NCI-H187 treated with DMSO at 0.1 percent for 48 hours (cell line): Measurements from ENCODE around the gene SLC20A1.
"Not testable (repeated sequence)": the region's sequence is repeated elsewhere in the genome, so short reads cannot be mapped to it uniquely, and the experiment has no call there.

Experiments
- DNase-seq: peaks from one replicate; lab custom pipeline; 2025; lab: John Stamatoyannopoulos, UW

The SLC20A1 gene

GRCh38 chr2:112683550-112684414 lies 38.0 kb downstream of the SLC20A1 start:
- no peak for DNase-seq

GRCh38 chr2:112684415-112684775 lies 38.7 kb downstream of the SLC20A1 start:
- DNase-seq = no peak

- no peak for DNase-seq
Measured at GRCh38 chr2:112685271-112685884, 39.6 kb downstream of the SLC20A1 start.

- no peak for DNase-seq
Measured at GRCh38 chr2:112686348-112687217, 40.8 kb downstream of the SLC20A1 start.

GRCh38 chr2:112687522-112687921 lies 41.8 kb downstream of the SLC20A1 start:
- DNase-seq = no peak

- DNase-seq = no peak
Measured at GRCh38 chr2:112688086-112688880, 42.5 kb downstream of the SLC20A1 start.

GRCh38 chr2:112690853-112691401 lies 45.2 kb downstream of the SLC20A1 start:
- no peak for DNase-seq

GRCh38 chr2:112691881-112692281 lies 46.1 kb downstream of the SLC20A1 start:
- no peak for DNase-seq

GRCh38 chr2:112692495-112692911 lies 46.8 kb downstream of the SLC20A1 start:
- DNase-seq = no peak

GRCh38 chr2:112692918-112693317 lies 47.2 kb downstream of the SLC20A1 start:
- no peak for DNase-seq

- no peak for DNase-seq
Measured at GRCh38 chr2:112693596-112693995, 47.9 kb downstream of the SLC20A1 start.

GRCh38 chr2:112694182-112694581 lies 48.4 kb downstream of the SLC20A1 start:
- DNase-seq = no peak

- DNase-seq = no peak
Measured at GRCh38 chr2:112698834-112699515, 53.2 kb downstream of the SLC20A1 start.

GRCh38 chr2:112699984-112700667 lies 54.4 kb downstream of the SLC20A1 start:
- no peak for DNase-seq

- DNase-seq = no peak
Measured at GRCh38 chr2:112701052-112701451, 55.3 kb downstream of the SLC20A1 start.

GRCh38 chr2:112703684-112704083 lies 57.9 kb downstream of the SLC20A1 start:
- DNase-seq = no peak

GRCh38 chr2:112705575-112705974 lies 59.8 kb downstream of the SLC20A1 start:
- no peak for DNase-seq

GRCh38 chr2:112706170-112706664 lies 60.5 kb downstream of the SLC20A1 start:
- no peak for DNase-seq

GRCh38 chr2:112706947-112707346 lies 61.2 kb downstream of the SLC20A1 start:
- not testable (repeated sequence) for DNase-seq

GRCh38 chr2:112708968-112709367 lies 63.2 kb downstream of the SLC20A1 start:
- no peak for DNase-seq
